IPS-11a (cell line): ENCODE data around the gene STIM2.
"Not testable (repeated sequence)": the region's sequence is repeated elsewhere in the genome, so short reads cannot be mapped to it uniquely, and the experiment has no call there.

Experiments
- H3K4me3 ChIP-seq: one replicate; pipeline ENCODE4 v1.5.1; 2013; ENCODE audit warnings: low read depth, low read length, control low read depth

Gene STIM2

GRCh38 chr4:26860157-26860921, at the start of gene STIM2:
TSS of gene STIM2 (plus strand) at chr4:26860841.
- peak within 1 kb of the TSS; percentile 74 for H3K4me3 ChIP-seq

- H3K4me3 ChIP-seq, result not testable (repeated sequence)
These were observed 49.1 kb upstream of the STIM2 start for GRCh38 chr4:26811571-26811970.

GRCh38 chr4:26812049-26812714, 48.5 kb upstream of the STIM2 start:
- H3K4me3 ChIP-seq, result no peak overlapping the region

GRCh38 chr4:26813698-26814097, 46.9 kb upstream of the STIM2 start:
- no peak overlapping the region for H3K4me3 ChIP-seq

- no peak overlapping the region for H3K4me3 ChIP-seq
These were observed 45.4 kb upstream of the STIM2 start for GRCh38 chr4:26815199-26815598.

GRCh38 chr4:26815706-26816105, 44.9 kb upstream of the STIM2 start:
- H3K4me3 ChIP-seq, result no peak overlapping the region

- no peak overlapping the region for H3K4me3 ChIP-seq
These were observed 41.6 kb upstream of the STIM2 start for GRCh38 chr4:26819026-26819425.

- no peak overlapping the region for H3K4me3 ChIP-seq
These were observed 41.1 kb upstream of the STIM2 start for GRCh38 chr4:26819478-26820095.

GRCh38 chr4:26820346-26820745, 40.3 kb upstream of the STIM2 start:
- H3K4me3 ChIP-seq, result no peak overlapping the region

GRCh38 chr4:26821031-26821430, 39.6 kb upstream of the STIM2 start:
- H3K4me3 ChIP-seq, result no peak overlapping the region

- H3K4me3 ChIP-seq, result no peak overlapping the region
These were observed 38.8 kb upstream of the STIM2 start for GRCh38 chr4:26821677-26822503.

- no peak overlapping the region for H3K4me3 ChIP-seq
These were observed 38.1 kb upstream of the STIM2 start for GRCh38 chr4:26822546-26822945.

- not testable (repeated sequence) for H3K4me3 ChIP-seq
These were observed 37.7 kb upstream of the STIM2 start for GRCh38 chr4:26822974-26823373.

- H3K4me3 ChIP-seq, result no peak overlapping the region
These were observed 37.1 kb upstream of the STIM2 start for GRCh38 chr4:26823583-26823982.

- no peak overlapping the region for H3K4me3 ChIP-seq
These were observed 36.0 kb upstream of the STIM2 start for GRCh38 chr4:26824667-26825066.

- H3K4me3 ChIP-seq, result no peak overlapping the region
These were observed 33.9 kb upstream of the STIM2 start for GRCh38 chr4:26826721-26827120.

GRCh38 chr4:26827336-26827735, 33.3 kb upstream of the STIM2 start:
- H3K4me3 ChIP-seq, result not testable (repeated sequence)

- no peak overlapping the region for H3K4me3 ChIP-seq
These were observed 32.8 kb upstream of the STIM2 start for GRCh38 chr4:26827798-26828197.

GRCh38 chr4:26829018-26829417, 31.6 kb upstream of the STIM2 start:
- H3K4me3 ChIP-seq, result no peak overlapping the region

GRCh38 chr4:26830033-26830432, 30.6 kb upstream of the STIM2 start:
- H3K4me3 ChIP-seq, result no peak overlapping the region

- H3K4me3 ChIP-seq, result no peak overlapping the region
These were observed 29.9 kb upstream of the STIM2 start for GRCh38 chr4:26830701-26831100.
